HG03378 (cell line): ENCODE data around the gene TSC22D1.
A peak's percentile ranks its signal among the peaks of the same experiment; 100 is the strongest.
"Not testable (repeated sequence)": the region's sequence is repeated elsewhere in the genome, so short reads cannot be mapped to it uniquely, and the experiment has no call there.

Experiments used
- ATAC-seq: cut with Tn5 transposase; IDR thresholded peaks from one replicate; pipeline ENCODE4 v1.9.1; 2021; ENCODE audit warnings: mild to moderate bottlenecking, moderate library complexity; ENCODE audit not compliant: unreplicated experiment

The TSC22D1 gene

DNA sequence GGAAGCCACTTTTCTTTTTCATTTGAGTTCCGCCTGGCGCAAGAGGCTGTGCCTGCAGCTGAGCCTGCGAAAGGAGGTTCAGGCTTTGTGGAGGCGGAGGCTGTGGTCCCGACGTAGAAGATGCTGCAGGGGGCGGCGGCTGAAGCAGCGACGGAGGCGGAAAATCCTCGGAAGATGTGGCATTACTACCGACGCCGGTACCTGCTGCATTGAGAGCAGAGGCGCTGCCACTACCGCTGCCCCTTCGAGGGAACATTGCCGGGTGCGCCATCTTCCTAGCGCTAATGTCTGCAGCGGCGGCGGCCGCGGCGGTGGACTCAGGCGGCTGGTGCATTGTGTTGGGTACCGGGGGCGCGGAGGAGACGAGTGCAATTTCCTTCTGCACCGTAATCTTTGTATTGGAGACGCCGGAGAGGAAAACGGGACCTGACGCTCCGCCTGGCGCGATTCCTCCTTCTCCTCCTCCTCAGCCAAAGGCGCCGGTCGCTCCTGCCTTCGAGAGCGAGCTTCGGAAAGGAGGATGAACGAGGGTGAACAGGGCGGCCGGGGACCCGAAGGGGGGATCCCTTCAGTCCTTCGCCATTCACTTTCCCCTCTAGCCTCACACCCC lies at the start of gene TSC22D1:
TSC22D1 (minus strand) TSS at position 590 of the 610 bp plus-strand sequence; CDS start at position 334, 256 bp downstream.
- no peak for ATAC-seq

DNA sequence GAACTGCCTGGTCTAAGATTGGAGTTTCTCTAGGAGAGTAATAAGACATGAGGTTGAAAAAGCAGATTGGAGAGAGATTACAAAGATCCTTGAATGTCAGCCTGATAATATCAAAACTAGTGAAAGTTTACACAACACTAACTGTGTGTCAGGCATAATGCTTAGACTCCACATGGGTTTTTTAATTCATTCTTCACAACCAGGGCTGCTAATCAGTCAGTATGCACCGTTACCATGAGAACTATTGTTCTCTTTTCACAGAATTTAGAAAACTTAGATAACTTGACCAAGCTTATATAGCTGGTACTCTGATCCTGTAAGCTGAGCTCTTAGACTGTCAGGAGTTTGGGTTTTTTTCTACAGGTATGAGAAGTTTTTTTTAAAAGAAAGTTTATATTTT lies 46.6 kb upstream of the TSC22D1 start:
- no peak for ATAC-seq

DNA sequence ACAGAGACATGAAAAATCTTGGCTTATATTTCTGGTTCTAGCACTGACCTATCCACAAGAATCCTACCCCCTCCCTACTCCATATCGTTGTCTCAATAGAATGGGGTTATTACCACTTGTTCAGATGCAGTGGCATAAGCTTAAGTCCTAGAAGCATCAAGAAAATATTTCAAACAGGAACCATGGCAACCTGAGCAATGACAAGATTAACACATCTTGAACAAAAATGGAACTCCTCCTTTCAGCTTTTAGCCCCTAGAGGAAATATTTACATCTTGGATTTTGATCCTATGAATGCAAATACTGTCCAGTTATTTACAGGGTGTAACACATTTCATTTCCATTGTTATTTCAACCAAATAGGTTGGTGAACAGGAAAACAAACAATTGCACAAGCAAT lies 46.1 kb upstream of the TSC22D1 start:
- ATAC-seq = no peak

DNA sequence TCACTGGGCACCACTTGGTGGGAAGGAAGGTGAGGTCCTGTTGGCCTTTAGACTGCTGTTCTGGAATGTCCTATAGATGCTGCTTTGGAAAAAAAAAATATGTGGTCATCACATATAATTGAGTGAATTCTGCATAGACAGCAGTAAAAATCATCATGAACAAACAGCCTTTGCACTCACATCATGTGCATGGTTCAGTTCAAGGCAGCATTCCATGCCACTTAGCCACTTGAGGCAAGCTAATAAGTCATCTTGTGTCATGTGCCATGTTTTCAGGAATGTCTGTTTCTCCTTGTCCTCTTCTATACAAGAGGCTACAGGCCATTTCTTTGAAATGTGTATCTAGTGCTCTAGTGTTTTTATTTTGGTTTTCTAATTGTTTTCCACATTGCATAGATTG lies 43.9 kb upstream of the TSC22D1 start:
- no peak for ATAC-seq

DNA sequence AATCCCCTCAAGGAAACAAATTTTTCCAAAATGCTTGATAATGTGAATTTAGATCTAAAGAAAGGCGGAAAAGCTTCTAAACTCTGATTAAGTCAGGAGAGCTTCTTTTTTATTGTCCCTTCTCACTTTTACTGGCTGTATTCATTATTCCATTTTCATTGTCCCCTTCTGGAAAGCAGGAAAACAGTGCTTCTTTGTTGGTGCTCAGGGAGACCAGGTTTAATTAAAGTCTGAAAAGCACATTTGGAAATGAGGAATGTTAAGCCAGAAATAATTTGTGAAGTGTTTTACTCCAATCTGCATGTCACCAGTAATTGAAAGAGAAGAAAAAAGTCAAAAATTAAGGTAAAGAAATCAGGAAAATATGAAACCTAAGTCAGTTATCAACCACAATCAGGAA lies 43.5 kb upstream of the TSC22D1 start:
- no peak for ATAC-seq

DNA sequence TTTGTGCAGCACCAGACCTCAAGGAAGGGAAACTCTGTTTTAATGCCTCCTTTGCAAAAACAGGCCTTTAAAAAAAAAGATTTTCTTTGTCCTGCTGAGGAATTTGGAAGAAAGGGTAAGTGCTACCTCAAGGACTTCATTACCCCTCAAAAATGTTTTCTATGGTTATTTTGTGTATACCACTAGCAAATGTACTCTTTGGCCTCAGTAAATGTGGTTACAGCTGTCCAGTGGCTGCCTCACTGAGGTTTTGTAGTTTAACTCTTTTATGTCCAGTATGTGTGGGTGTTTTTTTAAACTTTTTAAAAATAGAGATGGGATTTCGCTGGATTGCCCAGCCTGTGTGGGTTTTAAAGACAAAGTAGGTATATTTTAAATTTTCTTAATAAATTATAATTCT lies 42.2 kb upstream of the TSC22D1 start:
- ATAC-seq = no peak

DNA sequence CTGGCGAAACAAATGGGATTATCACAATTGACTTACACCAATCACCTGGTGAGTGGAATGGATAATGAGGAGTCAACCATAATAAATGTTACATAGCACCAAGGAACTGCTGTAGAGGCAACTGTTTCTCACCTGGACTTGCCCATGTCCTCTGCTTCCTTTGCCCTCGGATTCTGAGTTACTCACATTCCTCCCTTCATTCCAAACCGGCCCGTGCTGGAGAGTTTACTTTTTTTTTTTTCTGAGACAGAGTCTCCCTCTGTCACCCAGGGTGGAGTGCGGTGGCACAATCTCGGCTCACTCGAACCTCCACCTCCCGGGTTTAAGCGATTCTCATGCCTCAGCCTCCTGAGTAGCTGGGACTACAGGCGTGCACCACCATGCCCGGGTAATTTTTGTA lies 41.5 kb upstream of the TSC22D1 start:
- ATAC-seq = no peak

DNA sequence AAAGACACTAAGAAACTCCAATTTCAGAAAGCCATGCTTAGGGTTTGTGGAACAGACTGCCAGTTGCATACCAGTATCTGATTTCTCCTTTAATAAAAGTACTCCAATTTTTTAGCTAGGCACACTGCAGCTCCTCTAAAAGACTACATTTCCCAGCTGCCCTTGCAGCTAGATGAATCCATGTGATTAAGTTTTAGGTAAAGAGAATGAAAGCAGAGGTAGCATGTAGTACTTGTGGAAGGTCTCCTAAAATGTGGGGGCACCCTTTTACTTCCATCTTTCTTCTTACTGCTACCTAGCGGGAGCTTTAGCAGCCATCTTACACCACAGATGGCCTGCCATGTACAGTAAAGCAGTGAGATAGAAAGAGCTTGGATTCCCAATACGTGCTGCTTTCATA lies 33.0 kb upstream of the TSC22D1 start:
- no peak for ATAC-seq

DNA sequence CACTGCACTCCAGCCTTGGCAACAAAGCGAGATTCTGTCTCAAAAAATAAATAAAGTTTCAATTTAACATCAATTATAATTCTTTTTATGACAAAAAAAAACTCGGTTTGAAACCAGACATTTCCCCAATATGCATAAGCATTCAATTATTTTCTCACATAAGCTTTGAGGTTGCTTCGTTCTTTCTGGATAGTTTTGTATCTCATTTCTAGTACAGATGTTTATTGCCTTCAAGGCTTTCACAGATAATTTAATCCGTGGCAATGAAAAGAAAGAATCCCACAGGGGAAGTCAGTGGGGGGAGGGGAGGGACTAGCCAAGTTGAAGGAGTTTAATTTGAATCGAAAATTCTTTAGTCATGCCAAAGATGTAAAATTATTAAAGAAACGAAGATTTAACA lies 29.6 kb upstream of the TSC22D1 start:
- no peak for ATAC-seq

DNA sequence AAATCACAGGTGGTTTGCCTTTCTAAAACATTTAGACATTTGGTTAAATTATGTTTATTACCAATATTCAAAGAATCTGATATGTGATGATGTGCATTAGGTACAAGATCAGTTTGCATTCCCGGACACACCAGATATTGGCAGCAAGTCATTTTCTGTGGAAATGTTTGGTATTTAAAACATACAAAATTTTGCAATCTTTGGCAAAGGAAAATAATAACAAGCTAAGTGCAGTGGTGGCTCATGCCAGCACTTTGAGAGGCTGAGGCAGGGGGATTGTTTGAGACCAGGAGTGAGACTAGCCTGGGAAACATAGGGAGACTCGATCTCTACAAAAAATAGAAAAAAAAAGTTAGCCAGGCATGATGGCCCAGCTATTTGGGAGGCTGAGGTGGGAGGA lies 29.1 kb upstream of the TSC22D1 start:
- ATAC-seq = no peak

DNA sequence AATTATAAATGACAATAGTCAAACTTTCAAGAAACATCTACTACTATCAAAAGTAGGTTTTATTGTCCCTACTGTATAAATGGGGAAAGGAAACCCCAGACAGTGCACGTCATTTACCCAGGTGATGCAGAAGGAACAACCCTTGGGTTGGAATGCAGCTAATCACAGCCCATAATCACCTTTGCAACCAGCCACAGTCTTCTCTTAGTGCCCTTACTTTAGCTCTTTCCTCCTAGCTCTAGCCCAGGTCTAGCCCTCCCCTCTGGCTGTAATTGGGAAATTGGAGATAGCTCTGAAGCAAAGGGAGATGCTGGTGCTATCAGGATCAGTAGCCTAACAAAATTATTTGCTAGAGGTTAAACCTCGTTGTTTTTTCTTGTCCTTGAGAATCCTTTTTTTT lies 25.5 kb upstream of the TSC22D1 start:
- no peak for ATAC-seq

DNA sequence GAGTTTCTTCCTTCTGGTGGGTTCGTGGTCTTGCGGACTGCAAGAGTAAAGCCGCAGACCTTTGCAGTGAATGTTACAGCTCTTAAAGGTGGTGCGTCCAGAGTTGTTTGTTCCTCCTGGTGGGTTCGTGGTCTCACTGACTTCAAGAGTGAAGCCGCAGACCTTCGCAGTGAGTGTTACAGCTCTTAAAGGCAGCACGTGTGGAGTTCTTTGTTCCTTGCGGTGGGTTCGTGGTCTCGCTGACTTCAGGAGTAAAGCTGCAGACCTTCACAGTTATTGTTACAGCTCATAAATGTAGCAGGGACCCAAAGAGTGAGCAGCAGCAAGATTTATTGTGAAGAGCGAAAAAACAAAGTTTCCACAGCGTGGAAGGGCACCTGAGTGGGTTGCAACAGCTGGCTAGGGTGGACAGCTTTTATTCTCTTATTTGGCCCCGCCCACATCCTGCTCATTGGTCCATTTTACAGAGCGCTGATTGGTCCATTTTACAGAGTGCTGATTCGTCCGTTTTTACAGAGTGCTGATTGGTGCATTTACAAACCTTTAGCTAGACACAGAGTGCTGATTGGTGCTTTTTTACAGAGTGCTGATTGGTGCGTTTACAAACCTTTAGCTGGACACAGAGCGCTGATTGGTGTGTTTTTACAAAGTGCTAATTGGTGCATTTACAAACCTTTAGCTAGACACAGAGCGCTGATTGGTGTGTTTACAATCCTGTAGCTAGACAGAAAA lies 17.9 kb upstream of the TSC22D1 start:
- ATAC-seq = not testable (repeated sequence)

DNA sequence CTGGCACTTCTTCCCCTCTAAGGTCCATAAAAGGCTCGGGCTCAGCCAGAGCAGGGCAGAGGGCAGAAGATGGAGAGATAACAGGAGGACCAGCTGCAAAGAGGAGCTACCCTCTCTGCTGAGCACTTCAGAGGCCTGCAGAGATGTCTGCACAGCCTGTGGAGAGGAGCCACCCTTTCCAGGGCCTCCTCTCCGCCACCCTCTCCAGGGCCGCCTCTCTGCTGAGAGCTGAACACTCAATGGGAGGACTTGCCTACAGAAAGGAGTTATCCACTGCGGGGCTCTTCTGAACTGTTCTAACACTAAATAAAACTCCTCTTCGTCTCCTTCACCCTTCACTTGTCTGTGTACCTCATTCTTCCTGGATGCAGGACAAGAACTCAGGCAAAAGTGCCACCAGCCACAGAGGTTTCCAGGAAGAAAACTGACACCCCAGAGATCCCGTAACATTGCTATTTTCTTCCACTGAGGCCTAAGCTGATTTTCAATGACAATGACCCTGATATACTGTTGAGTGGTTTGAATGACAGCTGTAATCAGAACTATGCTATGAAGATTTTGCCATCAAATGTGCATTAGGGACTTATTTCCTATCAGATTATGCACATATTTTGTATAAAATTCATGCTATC lies 16.2 kb upstream of the TSC22D1 start:
- ATAC-seq = no peak

DNA sequence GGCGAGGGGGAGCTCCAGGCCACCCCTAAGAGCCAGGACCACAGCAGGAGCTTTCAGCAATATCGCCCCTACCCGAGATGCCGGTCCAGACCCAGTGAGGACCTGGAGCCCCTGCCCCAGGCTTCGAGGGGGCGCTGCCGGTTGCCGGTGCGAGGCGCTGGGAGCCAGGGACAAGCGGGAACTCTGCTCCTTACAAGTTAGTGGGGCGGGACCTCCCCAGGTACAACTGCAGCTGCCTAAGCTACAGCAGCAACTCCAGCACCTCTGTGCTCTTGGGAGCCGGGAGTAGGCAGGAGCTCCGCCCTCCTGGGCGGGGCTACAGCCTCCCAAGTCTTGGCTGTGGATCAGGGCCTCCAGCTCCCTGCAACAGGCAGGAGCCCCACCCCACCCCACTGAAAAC lies 15.2 kb upstream of the TSC22D1 start:
- ATAC-seq = no peak

DNA sequence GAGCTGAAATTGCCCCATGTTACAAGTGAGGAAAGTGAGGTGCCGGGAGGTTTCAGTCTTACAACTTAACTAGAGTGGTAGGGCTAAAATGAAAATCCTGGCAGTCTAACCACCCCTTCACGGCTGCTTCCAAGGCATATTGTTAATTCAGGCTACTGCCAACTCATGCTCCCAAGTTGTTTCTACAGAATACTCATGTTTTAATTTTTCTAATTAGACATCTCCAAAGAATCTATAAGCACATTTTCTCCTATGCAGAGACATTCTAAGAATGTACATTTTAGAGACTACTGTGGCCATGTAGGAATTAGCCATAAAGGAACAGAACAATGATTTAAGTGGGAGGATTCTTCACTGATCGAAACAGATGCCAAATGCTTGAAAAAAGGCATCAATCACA lies 7.0 kb upstream of the TSC22D1 start:
- ATAC-seq = no peak

DNA sequence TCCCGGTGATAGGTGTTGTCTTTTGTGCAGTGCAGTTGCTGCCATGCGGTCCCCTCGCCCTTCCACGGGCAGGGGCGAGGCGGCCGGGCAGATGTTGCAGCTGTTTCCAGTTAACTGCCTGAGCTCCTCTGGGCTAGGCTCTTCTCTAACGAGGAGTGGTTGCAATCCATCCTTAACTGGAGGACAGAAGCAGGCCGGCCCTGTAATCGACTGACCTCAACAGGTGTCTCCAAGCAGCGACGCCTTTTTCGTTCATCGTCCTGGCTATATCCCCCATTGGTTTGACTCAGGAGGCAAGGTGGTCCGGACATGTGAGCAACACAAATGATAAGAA lies 1.9 kb upstream of the TSC22D1 start:
- no peak for ATAC-seq

DNA sequence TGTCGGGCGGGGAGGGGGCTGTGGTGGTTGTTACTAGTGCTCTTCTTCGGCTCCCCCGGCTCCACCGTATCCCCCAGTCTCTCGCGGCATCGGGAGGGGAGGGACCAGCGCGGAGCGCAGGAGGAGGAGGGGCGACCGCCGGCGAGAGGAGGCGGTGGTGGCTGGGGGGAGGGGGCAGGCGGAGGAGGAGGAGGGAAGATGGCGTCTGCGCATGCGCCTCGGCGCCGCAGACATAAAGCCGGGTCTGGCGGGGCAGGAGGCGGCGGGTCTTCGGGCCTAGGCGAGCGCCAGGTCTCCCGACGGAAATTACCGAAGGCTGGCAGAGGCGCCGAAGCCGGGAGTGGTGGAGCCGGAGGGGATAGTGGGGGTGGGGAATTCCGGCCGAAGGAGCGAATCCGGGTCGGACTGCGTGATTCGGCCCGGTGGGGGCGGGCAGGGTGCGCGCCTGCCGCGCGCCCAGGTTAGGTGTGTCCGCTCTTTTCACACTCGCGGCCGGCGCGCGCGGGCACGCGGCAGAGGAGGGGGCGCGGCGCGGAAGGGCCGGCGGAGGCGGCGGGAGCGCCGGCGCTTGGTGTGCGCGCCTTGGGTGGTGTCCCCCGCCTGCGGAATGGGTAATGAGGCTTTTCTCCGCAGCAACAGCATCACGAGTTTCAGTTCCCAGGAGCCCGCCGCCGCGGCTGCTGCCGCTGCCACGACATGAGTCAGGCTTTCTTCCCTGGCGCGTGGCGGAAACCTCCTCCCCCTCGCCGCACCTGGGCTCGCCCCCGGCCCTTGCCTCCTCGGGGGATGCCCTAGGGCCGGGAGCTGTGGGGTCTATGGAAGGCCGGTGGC lies 1.3 kb upstream of the TSC22D1 start:
- ATAC-seq = peak; percentile 65

DNA sequence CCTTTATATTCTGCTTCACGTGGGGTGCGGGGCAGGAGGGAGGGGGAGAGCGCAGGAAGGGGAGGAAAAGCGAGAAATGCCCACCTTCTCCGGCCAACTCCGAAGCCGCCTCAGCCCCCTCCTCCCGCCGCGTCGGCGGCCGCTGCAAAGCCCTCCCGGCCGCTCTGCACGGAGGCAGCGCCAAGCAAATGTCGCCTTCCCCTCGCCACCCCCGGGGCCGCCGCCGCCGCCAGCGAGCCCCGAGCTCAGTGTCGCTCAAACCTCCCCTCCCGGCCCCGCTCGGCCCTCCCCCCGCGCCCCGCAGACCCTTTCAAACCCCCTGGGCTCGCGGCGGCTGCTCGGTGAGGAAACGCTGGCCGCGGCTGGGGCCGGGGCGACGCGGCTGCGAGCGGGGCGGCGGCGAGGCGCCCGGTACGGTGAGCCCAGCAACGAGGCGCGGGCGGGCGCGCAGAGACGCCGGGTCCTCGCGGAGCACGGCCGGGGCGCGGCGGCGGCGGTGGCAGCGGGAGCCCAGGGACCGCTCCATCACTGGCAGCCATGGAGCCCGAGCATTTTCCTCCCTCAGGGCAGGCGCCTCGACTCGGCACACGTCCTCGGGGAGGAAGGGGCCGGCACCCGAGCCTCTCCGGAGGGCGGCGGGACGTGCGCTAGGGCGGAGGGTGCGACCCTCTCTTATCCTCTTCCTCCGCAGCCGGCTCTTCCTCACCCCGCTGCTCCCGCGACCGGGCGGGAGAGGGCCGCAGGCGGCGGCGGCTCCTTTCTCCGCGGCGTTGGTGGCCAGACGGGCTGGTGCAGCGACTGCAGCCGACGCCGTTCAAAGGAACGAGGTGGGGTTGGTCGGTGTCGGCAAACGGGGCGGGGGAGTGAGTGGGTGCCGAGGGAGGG lies 463 bp upstream of the TSC22D1 start:
- ATAC-seq = peak; percentile 8

DNA sequence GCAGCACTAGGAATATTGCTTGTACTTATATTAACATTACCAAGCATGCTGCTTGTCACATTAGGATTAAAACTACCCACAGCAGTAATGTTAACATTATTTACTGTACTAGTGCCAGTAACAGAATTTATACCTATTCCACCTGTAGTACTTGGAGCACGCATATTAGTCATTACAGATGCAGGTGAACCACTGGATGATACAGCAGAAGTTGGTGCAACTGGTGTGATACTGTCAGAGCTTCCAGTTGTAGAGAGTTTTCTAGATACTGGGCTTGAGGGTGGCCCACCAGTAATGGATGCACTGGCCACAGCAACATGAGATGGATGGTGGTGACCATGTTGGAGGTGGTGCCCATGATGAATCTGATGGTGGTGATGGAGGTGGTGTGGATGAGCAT lies 1.1 kb downstream of the TSC22D1 start:
- ATAC-seq = no peak

DNA sequence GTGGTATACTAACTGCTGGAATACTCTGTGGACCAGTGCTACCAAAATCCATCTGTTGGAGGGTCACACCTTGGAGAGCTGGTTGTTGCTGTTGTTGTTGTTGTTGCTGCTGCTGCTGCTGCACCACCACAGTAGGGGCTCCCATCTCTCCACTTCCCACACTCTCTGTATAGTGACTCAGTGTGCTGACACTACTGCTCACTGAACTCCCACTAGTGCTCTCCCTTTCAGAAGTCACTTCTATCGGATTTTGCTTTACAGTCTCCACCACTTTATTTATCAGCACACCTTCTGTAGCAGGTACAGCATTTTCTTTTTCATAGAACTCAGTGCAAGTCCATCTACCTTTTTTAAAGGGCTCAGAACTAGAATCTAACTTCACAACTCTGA lies 1.7 kb downstream of the TSC22D1 start:
- ATAC-seq = no peak
